Hematopoietic multipotent progenitor cell treated with erythropoietin and hydrocortisone succinate and interleukin-3 and kit ligand, for 15 days (in vitro differentiated cells): ENCODE data around the gene C1QTNF9B.
"Not testable (repeated sequence)": the region's sequence is repeated elsewhere in the genome, so short reads cannot be mapped to it uniquely, and the experiment has no call there.

Source experiments
- DNase-seq: peaks from one replicate; pipeline ENCODE4 v3.0.0-alpha.2; 2015; ENCODE audit warnings: low spot score

Gene C1QTNF9B

DNA sequence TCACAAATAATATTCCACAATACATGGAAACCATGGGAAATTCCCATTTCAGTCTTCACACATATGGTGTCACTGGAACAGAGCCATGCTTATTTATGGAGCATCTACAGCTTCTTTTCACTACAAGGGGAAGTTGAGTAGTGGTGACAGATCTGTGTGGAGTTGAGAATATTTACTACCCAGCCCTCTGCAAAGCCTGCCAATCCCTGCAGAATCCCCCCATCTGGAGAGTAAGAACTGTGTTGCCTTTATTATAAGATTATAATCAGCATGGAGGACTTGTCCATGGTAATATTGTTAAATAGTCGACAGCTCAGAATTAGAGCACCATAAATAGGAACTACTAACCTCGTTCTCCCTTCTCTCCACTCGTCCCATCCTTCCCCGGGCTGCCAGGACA, 3.5 kb downstream of the C1QTNF9B start:
- not testable (repeated sequence) for DNase-seq

DNA sequence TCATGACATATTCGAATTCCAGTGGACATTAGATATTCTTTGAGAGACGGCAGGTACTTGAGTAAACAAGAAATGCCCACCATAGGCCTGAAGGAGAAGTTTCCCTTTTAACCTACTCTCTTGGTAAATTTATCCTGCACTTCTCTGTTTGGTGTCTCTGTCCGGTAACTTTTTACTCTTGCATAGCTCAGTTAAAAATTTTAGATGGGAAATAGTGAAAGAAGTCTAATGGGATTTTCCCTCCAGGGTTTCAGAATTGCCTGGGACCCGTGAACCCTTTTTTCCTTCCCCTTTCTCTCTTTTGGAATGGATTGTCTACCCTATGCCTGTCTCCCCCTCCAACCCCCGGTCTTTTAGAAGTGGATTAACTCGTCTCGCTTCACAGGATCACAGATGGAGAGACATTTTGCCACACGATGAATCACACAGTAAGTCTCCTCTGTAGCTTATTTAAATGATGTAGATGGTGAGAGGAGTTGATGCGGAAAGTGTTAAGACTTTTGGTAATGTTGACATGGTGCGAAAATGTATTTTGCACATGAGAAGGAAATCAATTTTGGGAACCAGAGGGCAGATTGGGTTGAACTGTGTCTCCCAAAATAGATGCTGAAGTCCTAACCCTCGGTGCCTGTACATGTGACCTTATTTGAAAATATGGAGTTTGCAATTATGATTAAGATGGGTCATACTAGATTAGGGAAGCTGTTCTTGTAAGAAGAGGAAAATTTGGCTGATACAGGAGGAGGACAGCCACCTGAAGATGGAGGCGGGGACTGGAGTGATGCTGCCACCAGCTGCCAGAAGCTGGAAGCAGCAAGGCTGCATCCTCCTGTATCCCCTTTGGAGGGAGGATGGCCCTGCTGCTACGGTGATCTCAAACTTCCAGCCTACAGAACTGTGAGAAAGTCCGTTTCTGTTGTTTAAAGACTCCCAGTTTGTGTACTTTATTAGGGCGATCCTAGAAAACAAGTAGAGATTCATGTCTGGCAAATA, 7.4 kb downstream of the C1QTNF9B start:
- DNase-seq, result no peak

DNA sequence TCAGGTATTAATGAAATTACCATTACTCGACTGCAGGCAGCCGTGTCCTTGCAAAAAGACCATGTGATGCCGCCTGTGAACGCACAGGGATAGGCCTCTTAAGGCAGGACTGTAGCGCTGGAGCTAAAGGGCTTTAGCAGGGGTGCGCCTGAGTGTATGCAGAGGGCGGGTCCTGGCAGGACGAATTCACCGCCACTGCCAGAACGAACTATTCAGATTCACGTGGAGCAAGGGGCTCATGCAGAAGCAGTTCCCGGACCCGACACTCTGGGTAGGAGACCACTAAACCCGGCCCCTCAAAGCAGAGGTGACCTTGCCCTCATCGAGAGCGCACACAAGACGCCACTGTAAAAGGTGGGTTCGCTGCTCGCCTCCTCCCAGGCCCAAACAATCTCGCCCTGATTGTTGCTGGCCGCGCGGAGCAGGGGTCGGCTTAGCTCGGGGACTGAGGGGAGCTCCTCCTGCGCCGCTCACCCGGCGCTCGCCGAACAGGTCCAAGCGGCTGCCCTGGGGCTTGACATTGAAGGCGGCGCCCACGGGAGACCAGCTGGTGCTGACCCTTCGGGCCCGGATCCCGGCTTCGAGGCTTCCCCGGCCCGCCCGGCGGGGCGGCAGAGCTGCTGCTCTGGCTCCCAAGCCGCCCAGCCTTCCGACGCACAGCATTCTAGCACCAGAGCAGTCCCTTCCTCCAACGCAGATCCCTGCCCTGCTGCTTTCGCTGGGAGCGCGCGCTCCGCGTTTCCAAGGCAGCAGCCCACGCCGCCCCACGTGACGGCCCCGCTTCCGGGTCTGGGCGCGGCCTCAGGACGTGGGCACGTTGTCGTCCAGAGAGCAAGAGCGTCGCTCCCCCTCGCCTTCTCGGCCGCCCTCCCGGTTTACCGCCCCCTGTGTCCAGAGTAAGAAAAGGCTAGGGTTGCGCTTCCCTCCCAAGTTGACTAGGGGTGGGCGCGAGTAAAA, 8.4 kb downstream of the C1QTNF9B start, which contains the start of gene MIPEP:
Gene MIPEP, minus strand, starts transcription at position 743 of the 957 bp plus-strand sequence. Its CDS starts 80 bp downstream, at position 663.
- DNase-seq, result peak; percentile 93

DNA sequence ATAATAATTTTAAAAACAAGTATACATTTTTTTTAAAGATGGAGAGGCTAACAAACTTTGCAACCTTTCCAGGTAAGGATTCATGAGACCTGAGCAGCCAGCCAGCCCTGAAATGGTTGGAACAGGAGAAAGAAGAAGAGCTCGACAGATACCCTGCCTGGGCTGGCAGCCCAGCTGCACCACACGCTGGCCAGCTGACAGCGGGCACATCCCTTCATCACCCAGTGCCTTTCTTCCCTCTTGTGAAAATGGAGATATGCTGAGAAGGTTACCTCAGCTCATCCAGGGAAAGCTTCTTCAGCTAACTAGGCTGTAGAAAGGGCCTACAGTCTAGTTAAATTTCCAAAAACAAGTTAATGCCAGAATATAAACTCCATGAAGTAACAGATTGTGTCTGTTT, 12.9 kb downstream of the C1QTNF9B start:
- DNase-seq, result not testable (repeated sequence)

DNA sequence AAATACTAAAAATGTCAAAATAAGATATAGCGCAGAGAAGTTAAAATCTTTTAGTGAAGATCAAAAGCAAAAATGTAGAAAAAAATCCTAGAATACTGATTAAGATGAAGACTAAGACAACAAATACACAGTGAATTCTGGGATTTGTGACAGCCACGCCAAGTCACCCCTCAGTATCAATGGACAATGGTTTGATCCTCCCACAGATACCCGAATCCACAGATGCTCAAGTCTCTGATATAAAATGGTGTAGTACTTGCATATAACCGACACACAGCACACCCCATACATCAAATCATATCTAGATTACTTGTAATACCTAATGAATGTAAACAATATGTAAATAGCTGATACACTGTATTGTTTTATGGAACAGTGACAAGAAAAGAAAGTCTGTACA, 14.0 kb downstream of the C1QTNF9B start:
- DNase-seq, result no peak

DNA sequence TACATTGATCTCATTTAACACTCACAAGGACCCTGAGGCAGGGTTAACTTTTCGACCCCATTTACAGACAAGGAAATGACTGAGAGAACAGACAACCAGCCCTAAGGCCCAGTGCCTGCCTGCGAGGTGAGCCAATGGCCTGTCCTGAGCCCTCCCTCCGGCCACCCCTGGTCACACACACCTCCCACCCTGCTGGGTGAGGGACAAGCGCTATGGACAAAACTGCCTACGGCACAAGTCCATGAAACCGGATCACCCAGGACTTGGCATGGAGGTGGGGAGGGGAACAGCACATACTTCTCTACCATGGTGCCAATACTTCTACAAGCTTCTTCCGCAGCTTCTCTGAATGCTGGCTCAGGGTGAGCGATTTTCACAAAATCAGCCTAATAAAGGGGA, 15.9 kb downstream of the C1QTNF9B start:
- not testable (repeated sequence) for DNase-seq

DNA sequence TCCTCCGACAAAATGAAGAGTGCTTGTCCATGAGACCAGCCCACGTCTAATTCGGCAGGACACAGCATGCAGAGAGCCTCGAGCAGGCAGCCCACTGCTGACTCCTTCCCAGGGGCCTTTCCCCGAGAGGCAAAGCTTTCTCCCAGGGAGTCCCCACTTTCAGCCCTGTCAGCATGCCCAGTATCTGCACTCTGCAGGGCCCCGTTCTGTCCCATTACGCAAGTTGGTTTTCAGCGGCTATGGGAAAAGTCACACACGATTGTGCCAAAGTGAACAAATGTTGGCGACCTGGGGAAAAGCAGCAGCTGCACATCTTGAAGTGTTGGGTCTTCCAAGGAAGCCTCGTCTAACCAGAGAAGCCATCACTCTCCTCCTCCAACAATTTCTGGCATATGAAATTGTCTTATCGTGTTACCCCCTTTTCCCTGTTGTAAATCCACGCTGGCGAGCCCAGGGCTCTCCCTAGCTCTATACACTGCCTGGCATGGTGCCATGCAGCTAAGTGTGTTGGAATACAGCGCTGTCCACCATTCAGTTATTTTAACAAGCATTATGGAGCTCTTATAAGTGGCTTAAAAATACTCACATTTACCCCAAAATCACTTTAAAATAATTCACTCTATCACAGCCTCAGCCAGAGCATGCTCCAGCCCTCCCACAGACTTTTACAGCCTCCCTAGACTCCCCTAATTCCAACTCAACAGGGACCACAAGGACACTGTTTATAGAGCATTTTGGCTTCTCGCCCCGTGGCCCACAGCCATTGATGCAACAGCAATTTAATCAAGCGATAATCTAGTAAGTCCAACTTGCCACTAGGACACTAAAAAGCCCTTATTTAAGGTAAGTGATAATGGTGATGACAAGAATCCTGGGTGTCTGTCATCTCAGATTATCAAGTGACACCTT, 16.6 kb downstream of the C1QTNF9B start:
- DNase-seq, result not testable (repeated sequence)

DNA sequence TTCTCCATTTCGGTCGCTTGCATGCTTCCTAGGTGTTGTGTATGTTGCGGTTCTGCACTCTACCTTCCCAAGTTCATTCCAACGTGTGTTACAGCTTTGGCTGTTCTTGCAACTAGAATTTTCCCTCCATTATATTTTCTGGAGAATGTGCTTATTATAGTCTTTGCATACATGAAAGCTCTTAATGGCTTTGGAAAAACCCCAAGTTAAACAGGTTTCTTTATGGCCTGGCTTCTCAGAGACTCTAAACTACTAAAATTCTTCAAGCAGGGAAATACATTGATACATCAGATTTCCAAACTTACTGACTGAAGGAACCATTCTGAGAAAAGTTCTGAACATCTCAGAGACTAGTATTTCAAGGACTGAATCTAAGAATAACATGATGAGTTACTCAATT, 20.0 kb downstream of the C1QTNF9B start:
- DNase-seq, result no peak

DNA sequence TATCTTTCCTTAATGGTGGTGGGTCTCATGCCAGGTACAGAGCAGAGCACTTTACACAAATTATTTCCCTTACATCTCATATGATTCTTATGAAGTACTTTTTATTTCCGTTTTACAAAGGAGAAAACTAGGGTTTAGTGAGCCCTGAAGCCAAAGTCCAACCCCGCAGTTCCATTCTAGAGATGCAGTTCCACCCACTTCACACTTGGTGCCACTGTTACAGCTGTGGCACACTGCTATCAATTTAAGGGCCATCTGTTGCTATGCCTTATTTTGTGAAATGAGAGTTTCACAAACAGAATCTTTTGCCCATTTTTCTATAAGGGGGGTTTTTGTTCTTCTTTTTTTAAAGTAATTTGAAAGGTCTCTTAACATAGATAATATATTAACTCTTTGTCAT, 21.0 kb downstream of the C1QTNF9B start:
- DNase-seq, result no peak

DNA sequence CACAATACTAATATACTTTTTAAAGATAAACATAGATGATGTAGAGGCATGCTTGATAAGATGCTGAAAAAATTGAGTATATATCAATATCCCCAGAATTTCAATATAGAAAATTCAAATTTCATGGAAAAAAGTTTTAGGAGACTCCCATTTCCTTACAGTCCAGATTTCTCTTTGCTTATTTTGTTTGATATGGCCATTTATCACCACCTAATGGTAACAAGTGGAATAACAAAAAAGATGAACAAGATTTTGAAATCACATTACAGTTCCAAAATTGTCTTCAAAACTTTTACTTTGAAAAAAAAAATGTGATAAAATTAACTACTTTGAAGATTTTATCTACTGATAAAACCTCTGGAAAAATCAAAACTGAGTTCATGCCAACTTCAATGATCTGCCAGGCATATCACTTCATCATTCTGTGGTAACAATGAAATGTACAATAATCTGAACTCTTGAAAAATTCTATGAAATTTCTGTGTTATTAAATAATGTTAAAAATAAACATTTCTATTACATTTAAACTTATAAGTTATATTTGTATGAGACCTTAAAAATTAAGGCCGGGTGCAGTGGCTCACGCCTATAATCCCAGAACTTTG, 25.6 kb downstream of the C1QTNF9B start:
- peak; percentile 53 for DNase-seq

DNA sequence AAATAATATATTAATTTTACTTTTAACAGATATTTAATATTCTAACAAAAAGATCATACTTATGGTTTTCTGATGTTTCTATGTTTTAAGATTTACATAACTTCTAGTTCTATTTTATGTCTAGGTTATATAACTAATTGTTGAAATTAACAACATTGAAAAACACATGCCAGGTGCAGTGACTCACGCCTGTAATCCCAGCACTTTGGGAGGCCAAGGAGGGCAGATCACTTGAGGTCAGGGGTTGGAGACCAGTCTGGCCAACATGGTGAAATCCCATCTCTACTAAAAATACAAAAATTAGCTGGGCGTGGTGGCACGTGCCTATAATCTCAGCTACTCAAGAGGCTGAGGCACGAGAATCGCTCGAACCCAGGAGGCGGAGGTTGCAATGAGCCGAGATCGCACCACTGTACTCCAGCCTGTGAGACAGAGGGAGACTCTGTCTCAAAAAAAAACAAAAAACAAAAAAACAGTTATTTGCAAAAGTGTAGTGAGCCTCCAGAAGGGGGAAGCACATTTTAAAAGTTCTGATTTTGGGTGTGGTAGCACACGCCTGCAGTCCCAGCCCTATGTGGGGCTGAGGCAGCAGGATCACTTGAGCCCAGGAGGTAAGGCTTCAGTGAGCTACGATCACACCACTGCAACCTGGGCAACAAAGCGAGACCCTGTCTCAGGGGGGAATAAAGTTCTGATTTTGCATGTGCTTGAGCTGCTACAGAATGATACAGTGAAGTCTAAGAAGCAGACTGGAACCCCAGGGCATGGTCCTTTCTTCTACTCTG, 26.8 kb downstream of the C1QTNF9B start:
- DNase-seq, result no peak

DNA sequence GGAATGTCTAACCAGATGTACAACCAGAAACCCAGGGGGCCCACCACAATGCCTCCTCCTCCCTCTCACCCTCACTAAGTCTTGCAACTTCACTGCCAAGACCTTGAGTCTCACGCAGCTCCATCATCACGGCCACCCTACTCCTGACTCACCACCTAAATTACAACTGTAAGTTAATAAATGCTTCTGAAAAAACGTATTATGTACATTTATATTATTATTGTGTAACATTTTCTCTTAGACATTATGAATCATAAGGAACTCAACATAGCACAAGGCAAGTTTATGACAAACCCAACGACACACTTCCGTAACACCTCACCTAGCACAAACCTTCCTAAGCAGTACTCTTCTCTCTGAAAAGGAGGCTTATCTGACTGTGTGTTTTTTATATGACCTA, 28.8 kb downstream of the C1QTNF9B start:
- no peak for DNase-seq

DNA sequence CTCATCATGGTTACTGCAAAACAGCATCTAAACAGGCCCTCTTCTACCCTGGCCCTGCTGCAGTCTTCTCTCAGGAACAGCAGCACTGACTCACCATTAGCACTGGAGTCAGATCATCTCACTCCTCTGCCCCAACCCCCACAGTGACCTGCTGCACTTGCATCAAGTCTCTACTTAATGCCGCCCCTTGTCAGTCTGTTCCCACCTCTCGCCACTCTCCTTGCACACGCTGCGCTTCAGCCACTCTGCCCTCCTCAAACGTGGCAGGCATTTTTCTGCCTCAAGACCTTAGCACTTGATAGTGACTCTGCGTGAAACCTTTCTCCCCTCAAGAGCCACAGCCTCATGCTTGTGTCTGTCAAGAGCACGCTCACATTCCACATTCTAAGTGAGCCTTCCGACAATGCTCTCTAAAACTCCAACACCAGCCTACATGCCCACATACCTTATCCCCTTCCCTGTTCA, 30.2 kb downstream of the C1QTNF9B start:
- DNase-seq, result no peak

DNA sequence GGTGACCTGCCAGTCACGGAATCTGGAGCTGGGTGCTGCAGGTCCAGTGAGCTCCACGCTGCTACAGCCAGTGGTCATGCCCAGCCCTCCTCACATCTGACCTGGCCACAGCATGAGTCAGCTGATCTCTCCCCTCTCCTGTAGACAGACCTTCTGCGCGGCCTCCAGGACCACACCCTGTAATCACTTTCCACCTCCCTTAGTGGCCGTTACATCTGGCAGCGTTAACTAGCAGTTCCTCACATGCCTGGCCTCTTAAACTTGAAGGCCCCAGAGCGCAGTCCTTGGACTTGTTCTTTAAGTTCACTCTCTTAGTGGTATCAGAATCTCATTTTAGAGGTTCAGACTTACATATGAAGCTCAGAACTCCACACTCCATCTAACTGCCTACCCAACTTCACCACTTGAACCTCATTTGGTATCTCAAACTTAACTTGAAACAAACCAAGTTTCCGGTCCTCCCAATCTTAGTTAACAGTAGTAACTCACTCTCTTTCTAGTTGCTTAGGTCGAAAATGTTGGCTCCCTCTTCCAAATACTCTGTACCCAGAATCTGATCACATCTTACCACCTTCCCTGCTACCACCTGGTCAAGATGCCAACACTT, 30.8 kb downstream of the C1QTNF9B start:
- DNase-seq, result peak; percentile 46

DNA sequence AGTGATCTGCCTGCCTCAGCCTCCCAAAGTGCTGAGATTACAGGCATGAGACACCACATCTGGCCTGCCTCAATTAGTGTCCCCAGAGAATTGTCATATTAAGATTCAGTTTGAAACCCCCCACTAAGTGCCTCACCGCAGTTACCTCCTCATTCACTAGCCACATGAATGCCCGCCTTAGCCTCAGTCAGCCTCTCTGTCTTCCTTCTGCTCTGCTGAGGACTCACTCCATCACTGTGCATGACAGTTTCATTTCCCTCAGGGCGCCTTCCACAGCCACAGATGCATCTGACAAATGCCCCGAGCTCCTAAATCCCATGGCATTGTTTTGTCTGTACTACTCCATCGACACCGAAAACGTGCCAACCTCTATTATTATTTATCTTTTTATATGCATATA, 31.4 kb downstream of the C1QTNF9B start:
- no peak for DNase-seq

DNA sequence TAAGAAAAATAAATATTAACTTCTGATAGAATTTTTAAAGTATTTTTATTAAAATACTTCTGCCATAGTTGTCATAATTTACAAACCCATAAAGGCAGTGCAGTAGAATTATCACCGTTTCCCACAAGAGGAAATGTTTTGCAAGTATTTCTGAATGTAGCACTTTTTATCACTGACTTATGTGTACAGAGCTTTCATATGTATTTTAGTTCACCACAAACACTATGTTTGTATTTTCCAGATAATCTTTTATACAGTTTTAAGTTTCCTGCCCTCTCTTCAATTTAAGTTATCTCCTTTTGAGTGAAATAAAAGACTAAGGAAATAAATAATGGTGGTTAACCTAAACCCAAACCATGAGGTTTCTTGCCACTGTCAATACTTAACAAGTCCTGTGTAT, 32.3 kb downstream of the C1QTNF9B start:
- no peak for DNase-seq

DNA sequence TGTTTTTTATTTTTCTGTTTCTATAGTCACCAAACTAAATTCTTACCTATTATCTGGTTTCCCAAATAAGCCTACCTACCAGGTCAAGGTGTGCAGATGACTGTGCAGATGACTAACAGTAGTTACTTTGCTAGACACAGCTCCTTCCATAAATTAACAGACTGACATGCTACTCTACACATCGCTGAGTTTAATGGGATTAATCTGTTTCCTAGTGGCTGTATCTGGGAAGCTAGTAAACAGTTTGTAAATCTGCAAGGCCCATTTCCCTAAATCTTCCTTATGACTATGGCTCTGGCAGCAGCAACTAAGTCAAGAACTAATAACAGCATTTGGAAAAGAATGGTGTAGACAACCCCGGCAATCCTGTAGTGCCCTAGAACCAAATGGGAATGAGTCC, 36.0 kb downstream of the C1QTNF9B start:
- no peak for DNase-seq

DNA sequence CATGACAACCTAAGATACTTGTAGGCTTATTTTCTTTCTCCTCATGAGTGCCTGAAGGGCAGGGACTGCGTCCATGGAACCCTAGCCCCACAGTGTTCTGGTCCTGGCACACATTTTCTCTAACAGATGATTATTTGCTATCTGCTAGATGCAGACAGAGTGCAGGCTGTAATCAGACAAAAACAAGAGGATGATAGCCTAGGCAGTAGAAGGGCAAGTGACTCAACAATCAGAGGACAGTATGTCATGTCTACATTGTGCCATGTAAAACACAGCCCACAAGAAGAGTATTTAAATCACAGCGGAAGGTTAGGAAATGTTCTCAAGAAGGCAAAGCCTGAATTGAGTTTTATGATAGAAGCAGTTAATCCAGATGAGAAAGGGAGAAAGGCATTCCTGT, 37.4 kb downstream of the C1QTNF9B start:
- peak; percentile 52 for DNase-seq

DNA sequence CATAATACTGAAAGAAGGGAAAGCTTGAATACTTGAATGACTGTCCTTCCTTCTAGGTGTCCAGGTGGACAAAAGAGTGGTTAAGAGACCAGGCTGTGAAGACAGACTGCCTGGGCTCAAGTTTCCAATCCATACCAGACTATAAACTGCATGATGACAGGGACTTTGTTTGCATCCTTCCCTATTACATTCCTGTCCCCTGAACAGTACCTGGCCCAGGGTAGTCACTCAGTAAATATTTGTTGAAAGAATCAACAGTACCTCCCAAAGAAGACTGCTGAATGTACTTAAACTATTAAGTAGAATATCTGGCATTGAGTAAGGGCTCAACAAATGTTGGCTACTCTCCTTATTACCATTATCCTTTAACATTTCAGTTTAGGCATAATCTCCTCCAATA, 37.8 kb downstream of the C1QTNF9B start:
- DNase-seq, result no peak

DNA sequence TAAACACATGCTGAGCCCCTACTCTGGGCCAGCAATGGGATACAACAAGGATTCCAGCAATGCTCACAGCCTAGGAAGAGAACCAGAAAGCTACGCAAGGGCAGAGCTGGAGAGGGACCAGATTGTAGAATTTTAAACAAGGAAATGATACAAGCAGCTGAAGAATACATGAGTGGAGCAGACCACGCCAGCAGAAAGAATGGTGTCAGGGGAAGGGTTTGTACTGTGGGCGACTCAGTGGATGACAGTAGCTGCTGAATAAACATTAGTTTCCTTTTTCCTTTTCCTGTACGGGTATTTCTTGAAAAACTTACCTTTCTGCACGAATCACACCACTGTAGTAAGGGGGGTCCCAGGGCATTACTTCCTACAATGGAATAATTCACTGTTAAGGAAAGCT, 38.8 kb downstream of the C1QTNF9B start:
- DNase-seq, result no peak
